Ishikawa (cell line): ENCODE results near the gene CDK5R2.

Source experiments
- CEBPB ChIP-seq: IDR thresholded peaks from 2 replicates; pipeline ENCODE4 v1.6.1; 2012
- CREB1 ChIP-seq: IDR thresholded peaks from 2 replicates; pipeline ENCODE4 v1.6.1; 2012; ENCODE audit warnings: low read depth
- EGR1 ChIP-seq: IDR thresholded peaks from 2 replicates; pipeline ENCODE4 v1.6.1; 2012
- TCF12 ChIP-seq: IDR thresholded peaks from 2 replicates; pipeline ENCODE4 v1.6.1; 2012; ENCODE audit warnings: low read depth
- YY1 ChIP-seq: IDR thresholded peaks from 2 replicates; pipeline ENCODE4 v1.6.1; 2012; ENCODE audit warnings: low read depth
- TF ChIP-seq, protein P1 (sequence below): IDR thresholded peaks from 2 replicates; pipeline ENCODE4 v1.6.1; 2012

- TF ChIP-seq TCF12, result no peak
- TF ChIP-seq YY1, result no peak
- TF ChIP-seq CEBPB, result no peak
- TF ChIP-seq, protein P1, sequence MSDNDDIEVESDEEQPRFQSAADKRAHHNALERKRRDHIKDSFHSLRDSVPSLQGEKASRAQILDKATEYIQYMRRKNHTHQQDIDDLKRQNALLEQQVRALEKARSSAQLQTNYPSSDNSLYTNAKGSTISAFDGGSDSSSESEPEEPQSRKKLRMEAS, result no peak
- no peak for TF ChIP-seq EGR1
- TF ChIP-seq CREB1, result no peak
Observed at GRCh38 chr2:218961651-218962570, 2.4 kb downstream of the CDK5R2 start.
